GM19043 (cell line): ENCODE results near the gene L3MBTL1.
A peak's percentile ranks its signal among the peaks of the same experiment; 100 is the strongest.
"Not testable (repeated sequence)": the region's sequence is repeated elsewhere in the genome, so short reads cannot be mapped to it uniquely, and the experiment has no call there.

Experiments
- ATAC-seq: cut with Tn5 transposase; IDR thresholded peaks from one replicate; pipeline ENCODE4 v1.9.1; 2021; ENCODE audit warnings: low read depth; ENCODE audit not compliant: unreplicated experiment

Gene L3MBTL1

DNA sequence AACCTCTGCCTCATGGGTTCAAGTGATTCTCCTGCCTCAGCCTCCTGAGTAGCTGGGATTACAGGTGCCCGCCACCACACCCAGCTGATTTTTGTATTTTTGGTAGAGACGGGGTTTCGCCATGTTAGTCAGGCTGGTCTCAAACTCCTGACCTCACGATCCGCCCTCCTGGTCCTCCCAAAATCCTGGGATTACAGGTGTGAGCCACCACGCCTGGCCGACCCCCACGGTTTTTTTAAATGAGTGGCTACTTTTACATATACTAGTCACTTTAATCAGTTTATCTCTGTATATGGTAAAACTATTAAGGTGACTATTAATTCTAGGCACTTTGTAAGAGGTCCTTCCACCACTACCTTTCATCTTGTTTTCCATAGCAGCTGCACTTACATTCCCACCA is 5.5 kb upstream of the L3MBTL1 start:
- not testable (repeated sequence) for ATAC-seq

GRCh38 chr20:43506238-43506637 is 1.3 kb upstream of the L3MBTL1 start:
- no peak for ATAC-seq

- no peak for ATAC-seq
Observed at GRCh38 chr20:43508106-43508505, 609 bp downstream of the L3MBTL1 start.

DNA sequence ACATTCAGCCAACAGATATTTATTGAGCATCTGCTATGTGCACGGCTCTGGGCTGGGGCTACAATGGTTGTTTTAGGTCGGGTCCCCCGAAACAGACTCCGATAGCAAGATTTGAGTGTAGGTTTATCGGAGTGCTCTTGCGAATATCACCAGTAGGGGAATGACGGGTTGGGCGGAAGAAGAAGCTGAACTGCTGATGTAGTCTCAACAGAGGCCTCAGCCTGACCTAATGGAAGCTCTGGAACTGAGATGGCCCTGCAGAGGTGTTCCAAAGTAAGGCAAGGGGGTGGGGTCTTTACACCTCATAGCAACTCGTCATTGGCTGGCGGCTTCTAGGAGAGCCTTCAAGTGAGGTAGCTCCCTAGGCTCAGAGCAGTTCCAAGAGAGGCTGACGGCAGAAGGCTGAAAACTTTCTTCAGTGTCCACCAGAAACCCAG is 1.1 kb downstream of the L3MBTL1 start:
- ATAC-seq: no peak

GRCh38 chr20:43511879-43512278 is 4.4 kb downstream of the L3MBTL1 start:
- no peak for ATAC-seq

DNA sequence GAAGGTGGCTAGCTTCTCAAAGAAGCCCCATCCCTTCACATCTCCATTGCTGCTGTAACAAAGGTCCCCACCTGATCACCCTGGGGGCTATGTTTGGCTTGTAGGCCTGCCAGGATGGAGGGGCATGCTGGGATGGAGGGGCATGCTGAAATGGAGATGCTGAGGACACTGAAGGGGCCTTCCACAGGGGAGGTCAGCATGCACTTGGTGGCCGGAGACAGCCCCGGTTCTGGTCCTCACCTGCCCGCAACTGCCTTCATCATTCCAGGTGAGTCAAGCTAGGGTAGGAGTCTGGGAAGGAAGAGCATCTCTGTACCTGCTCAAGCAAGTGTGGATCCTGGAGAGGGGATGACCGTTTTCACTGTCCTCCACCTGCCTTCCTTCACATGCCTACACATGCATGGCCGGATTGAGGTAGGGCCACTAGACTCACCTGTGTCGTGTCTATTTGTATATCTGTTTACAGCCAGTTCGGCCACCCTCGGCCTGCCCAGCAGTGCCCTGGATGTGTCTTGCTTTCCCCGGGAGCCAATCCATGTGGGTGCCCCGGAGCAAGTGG is 6.0 kb downstream of the L3MBTL1 start:
- no peak for ATAC-seq

- ATAC-seq: peak; percentile 86
Observed at GRCh38 chr20:43513931-43514647, 6.6 kb downstream of the L3MBTL1 start.

GRCh38 chr20:43514648-43514999 is 7.1 kb downstream of the L3MBTL1 start:
- ATAC-seq: peak; percentile 8

DNA sequence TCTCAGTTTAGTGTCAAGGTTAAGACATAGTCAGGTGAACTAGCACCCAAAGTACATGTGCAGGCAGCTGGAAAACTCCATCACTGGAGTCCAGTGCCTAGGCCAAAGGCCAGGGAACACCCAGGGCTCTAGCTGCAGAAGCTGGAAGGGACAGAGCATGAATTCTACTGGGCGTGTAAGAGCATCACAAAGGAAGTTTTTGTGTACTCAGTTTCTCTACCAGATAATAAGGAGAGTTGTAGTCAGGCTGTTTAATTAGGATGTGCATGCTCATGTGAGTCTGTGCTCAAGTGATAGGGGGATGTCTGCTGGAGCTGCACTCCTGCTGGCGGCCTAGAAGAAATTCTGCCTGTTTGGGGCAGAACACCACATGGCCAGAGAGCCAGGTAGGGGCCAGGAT is 8.1 kb downstream of the L3MBTL1 start:
- ATAC-seq: no peak

DNA sequence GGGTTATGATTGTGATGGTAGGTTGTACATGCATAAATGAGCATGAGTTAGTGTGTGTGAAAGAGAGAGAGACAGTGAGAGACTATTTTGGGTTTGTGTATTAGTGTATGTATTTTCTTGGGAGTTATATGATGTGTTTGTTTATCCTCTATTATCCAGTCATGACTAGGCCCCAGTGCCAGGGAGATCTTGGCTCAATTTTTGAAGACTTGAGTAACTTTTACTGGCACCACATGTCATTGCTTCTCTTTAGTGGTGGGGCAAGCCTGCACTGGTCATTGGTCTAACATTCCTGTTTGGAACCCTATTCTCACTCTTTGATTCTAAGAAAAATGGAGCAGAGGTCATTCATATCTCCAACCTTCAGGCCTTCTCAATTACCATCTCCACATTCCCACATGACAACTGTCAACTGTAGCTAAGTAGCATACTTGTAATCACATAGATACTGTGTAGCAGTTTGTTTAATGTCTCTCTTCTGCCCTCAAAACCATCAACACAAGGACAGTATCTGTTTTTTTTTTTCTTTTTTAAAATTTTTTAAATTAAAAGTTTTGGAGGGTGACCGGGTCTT is 8.8 kb downstream of the L3MBTL1 start:
- ATAC-seq: no peak

- ATAC-seq: no peak
Observed at GRCh38 chr20:43520074-43520630, 12.7 kb downstream of the L3MBTL1 start.

- ATAC-seq: no peak
Observed at GRCh38 chr20:43525021-43525420, 17.5 kb downstream of the L3MBTL1 start.

DNA sequence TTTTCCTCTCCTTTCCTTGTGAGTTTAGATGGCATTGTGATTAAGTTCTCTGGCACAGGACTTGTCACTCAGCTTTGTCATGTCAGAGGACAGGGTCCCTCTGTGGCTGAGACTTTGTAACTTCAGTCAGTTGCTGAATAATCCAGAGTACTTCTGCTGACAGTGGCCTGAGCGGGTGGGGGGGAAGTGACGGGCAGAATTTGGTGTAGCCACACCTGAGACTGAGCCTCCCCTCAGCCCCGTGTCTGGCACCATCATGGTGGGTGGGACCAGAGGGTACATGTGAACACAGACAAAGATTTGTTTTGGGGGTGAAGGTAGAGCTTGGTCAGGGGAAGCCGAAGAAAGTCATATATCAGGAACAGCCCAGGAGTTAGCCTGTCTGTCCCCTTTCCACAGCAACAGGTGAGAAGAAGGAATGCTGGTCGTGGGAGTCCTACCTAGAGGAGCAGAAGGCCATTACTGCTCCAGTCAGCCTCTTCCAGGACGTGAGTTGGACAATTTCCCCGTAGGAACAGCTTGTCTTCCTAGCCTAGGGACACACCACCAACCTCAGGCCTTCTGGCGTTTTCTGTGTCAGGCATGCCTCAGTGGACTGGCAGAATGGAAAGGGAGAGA is 20.9 kb downstream of the L3MBTL1 start:
- ATAC-seq: no peak

- no peak for ATAC-seq
Observed at GRCh38 chr20:43529051-43529450, 21.6 kb downstream of the L3MBTL1 start.

GRCh38 chr20:43529457-43530153 is 22.1 kb downstream of the L3MBTL1 start:
- no peak for ATAC-seq

DNA sequence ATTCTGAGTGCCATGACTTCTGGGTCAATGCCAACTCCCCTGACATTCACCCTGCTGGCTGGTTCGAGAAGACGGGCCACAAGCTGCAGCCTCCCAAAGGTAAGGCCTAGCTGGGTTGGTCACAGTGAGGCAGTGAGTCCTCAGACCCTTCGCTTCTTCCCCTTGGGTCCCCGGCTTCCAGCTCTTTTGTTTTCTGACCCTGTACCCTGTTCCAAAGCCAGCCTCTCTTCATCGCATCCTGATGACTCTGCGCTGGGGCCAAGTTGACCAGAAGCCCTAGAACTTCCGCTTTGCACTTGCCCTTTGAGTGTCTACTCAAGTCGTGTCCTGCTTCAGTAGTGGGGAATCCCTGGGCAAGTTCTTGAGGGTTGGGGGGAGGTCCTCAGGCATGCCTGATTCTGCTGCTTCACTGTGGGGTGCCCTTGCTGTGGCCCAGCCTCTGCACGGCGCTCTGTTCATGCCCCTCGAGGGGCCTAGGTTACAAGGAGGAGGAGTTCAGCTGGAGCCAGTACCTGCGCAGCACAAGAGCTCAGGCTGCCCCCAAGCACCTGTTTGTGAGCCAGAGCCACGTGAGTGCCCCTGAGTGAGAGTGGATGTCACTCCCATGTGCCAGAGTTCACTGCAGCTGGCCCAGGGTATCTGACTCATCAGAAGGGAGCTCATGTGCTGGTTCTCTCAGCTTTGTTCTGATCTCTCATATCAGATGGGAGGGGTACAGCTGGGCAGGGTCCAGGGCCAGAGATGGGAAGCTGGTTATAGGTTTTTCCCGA is 23.0 kb downstream of the L3MBTL1 start:
- ATAC-seq: no peak

- ATAC-seq: no peak
Observed at GRCh38 chr20:43531091-43531443, 23.6 kb downstream of the L3MBTL1 start.

- no peak for ATAC-seq
Observed at GRCh38 chr20:43532416-43533055, 25.0 kb downstream of the L3MBTL1 start.

DNA sequence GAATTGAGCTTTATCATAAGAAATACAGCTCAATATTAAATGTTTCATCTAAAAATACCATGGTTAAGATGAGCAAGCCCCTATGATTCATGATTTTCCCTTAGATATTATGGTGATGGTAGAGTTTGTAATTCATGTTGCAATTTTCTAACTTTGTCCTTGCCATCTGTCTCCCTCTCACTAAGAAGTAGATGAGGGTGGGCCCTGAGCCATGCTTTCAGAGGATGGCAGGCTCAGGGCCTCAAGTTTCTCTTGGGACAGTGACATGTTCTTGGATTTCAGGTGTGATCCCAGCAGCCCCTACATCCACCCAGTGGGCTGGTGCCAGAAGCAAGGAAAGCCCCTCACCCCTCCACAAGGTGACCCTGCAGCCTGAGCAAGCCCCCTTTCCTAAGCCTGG is 25.6 kb downstream of the L3MBTL1 start:
- ATAC-seq: no peak

- ATAC-seq: no peak
Observed at GRCh38 chr20:43534016-43534415, 26.5 kb downstream of the L3MBTL1 start.
